CD4-positive, alpha-beta T cell (primary cell): ENCODE data around the gene VWA5A. TPM values are rescaled to one million over a fixed set of nuclear protein-coding genes. Genes with fewer than 3 reads are reported as not detected.
"Not testable (repeated sequence)": the region's sequence is repeated elsewhere in the genome, so short reads cannot be mapped to it uniquely, and the experiment has no call there.

Experiments used
- ATAC-seq: fragments of 200-7000 bp; cut with Tn5 transposase; one replicate; pipeline ENCODE4 v1.10.0; 2022; ENCODE audit warnings: mild to moderate bottlenecking; ENCODE audit not compliant: poor library complexity
- CTCF ChIA-PET: fragments of 350-600 bp; sonication (Branson Sonifier 250); formaldehyde crosslinking; loops from one replicate; lab custom pipeline; 2021; ENCODE audit warnings: antibody characterized with exemption, inconsistent platforms; lab: Charles Lee
- POLR2A ChIA-PET: fragments of 350-600 bp; sonication (Branson Sonifier 250); formaldehyde crosslinking; loops from one replicate; lab custom pipeline; 2021; ENCODE audit warnings: antibody characterized with exemption, inconsistent platforms; lab: Charles Lee
- DNase-seq, 14 experiments: peaks; one replicate each; pipeline ENCODE4 v3.0.0-alpha.2; 2013 to 2020; ENCODE audit warnings: mixed read lengths in 2 of 14
- H3K27ac ChIP-seq, 2 donors: one replicate each; pipeline versions ENCODE4 v1.5.1 to v1.7.0; 2013; ENCODE audit warnings: low read length in 2 of 2, low read depth in 1 of 2, mild to moderate bottlenecking in 1 of 2
- H3K27me3 ChIP-seq, 2 experiments: 1 replicate in 1 of 2; 2 replicates in 1 of 2; pipeline versions ENCODE4 v1.6.1 to v1.7.0; 2013; ENCODE audit warnings: low read length in 2 of 2, control low read depth in 1 of 2, mild to moderate bottlenecking in 1 of 2, moderate library complexity in 1 of 2; ENCODE audit not compliant: insufficient read depth in 2 of 2, control insufficient read depth in 1 of 2
- H3K36me3 ChIP-seq: one replicate; pipeline ENCODE4 v1.6.1; 2013; ENCODE audit warnings: low read length, control low read depth; ENCODE audit not compliant: insufficient read depth
- H3K4me1 ChIP-seq: one replicate; pipeline ENCODE4 v1.6.1; 2013; ENCODE audit warnings: low read length, control low read depth; ENCODE audit not compliant: insufficient read depth
- H3K4me3 ChIP-seq: one replicate; pipeline ENCODE4 v1.5.1; 2013; ENCODE audit warnings: mild to moderate bottlenecking, low read length, moderate library complexity
- H3K9me3 ChIP-seq, 2 experiments: 1 replicate in 1 of 2; 2 replicates in 1 of 2; pipeline versions ENCODE4 v1.6.1 to v1.7.0; 2013; ENCODE audit warnings: low read length in 2 of 2, mild to moderate bottlenecking in 2 of 2, control low read depth in 1 of 2, moderate library complexity in 1 of 2; ENCODE audit not compliant: control insufficient read depth in 1 of 2, insufficient read depth in 1 of 2
- H3K27ac Mint-ChIP-seq: one replicate; pipeline ENCODE4 v1.8.0; 2020; ENCODE audit warnings: mixed read lengths
- H3K27me3 Mint-ChIP-seq: one replicate; pipeline ENCODE4 v1.8.0; 2021; ENCODE audit warnings: mixed read lengths
- H3K36me3 Mint-ChIP-seq: one replicate; pipeline ENCODE4 v1.8.0; 2021; ENCODE audit warnings: low read depth, mixed read lengths
- H3K4me1 Mint-ChIP-seq: one replicate; pipeline ENCODE4 v1.8.0; 2021; ENCODE audit warnings: low read depth, mixed read lengths
- H3K4me3 Mint-ChIP-seq: one replicate; pipeline ENCODE4 v1.8.0; 2020; ENCODE audit warnings: mild to moderate bottlenecking, mixed read lengths
- H3K9me3 Mint-ChIP-seq: one replicate; pipeline ENCODE4 v1.8.0; 2020; ENCODE audit warnings: mixed read lengths
- intact Hi-C, 2 experiments: fragments of 100-400 bp; cut with DNase I in 1 of 2; cut with micrococcal nuclease in 1 of 2; formaldehyde crosslinking; loops; one replicate each; pipeline versions ENCODE4 v1.15.1 to v1.9.0; 2023 to 2025; cut with DNase I, micrococcal nuclease
- total RNA-seq, 174 experiments: library from RNA in 2 of 174; stranded (reverse) in 2 of 174; gene quantifications; one replicate each; pipeline ENCODE4 v1.2.3 and lab custom pipeline; 2021 to 2026
- TF ChIP-seq, protein P1 (sequence below): fragments of 200-600 bp; IDR thresholded peaks from one replicate; pipeline ENCODE4 v1.8.0; 2022; ENCODE audit warnings: antibody characterized with exemption, mild to moderate bottlenecking

The VWA5A gene
- total RNA-seq, 2 experiments from 2014 or later: 5.1 to 5.6 TPM

DNA sequence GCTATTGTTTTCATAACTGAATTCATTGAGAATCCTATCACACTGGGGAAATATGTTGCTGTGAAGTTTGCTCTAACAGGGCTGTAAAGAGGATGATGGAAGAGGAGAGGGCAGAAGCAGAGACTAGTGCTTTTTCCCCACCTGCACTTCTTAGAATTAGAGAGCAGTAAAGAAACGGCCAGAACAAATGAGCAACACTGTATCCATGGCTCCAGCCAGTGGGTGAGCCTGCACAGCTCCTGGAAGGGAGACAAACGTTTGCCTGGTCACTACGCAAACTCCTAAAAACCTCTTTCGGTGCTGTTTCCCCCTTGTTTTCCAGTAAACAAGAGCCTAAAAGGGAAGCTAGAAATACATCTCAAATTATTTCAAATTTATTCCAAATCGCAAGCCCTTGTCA is 45.7 kb downstream of the VWA5A start:
- ChIA-PET POLR2A (no interaction called here), CTCF (interaction anchor here (0.6 kb wide), 1 partner anchor 849 kb away, joined by 3 read pairs; no protein-coding TSS in a partner anchor)
- H3K4me1 Mint-ChIP-seq: no peaks in the 10 kb centered on the region
- peaks cover 36% of the 10 kb centered on the region for H3K27me3 Mint-ChIP-seq
- H3K9me3 Mint-ChIP-seq: no peaks in the 10 kb centered on the region
- Histone ChIP-seq H3K27me3 (no peaks in the 10 kb centered on the region), H3K4me1 (no peaks in the 10 kb centered on the region), H3K4me3 (no peak overlapping the region), H3K36me3 (no peaks in the 10 kb centered on the region), H3K27ac (no peak overlapping the region), H3K9me3 (peaks cover 0 to 3% of the 10 kb centered on the region in 2 experiments)
- ATAC-seq (no peak), DNase-seq (no peak)
- TF ChIP-seq, protein P1, sequence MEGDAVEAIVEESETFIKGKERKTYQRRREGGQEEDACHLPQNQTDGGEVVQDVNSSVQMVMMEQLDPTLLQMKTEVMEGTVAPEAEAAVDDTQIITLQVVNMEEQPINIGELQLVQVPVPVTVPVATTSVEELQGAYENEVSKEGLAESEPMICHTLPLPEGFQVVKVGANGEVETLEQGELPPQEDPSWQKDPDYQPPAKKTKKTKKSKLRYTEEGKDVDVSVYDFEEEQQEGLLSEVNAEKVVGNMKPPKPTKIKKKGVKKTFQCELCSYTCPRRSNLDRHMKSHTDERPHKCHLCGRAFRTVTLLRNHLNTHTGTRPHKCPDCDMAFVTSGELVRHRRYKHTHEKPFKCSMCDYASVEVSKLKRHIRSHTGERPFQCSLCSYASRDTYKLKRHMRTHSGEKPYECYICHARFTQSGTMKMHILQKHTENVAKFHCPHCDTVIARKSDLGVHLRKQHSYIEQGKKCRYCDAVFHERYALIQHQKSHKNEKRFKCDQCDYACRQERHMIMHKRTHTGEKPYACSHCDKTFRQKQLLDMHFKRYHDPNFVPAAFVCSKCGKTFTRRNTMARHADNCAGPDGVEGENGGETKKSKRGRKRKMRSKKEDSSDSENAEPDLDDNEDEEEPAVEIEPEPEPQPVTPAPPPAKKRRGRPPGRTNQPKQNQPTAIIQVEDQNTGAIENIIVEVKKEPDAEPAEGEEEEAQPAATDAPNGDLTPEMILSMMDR: no peak
- no peak overlapping the region for H3K27ac Mint-ChIP-seq
- no peak overlapping the region for H3K4me3 Mint-ChIP-seq
- no peaks in the 10 kb centered on the region for H3K36me3 Mint-ChIP-seq
- intact Hi-C loops: no loop called here

DNA sequence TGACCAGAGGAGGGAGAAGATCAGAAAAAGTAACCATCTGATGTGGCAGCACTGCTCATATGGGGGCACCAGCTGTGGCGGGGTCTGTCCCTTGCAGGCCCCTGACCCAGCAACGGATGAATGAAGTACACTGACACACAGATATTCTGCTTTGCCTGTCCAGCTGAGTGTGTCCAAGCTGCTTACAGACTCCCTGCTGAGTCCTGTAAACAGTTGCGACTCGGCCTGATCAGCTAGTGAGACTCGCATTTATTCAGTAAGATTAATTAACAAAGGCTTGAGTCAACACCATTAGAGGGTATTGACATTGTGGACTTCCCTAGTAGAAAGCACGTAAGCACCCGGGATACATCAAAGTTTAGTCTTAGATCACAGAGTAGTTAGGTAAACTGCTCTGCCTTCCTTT is 52.6 kb downstream of the VWA5A start:
- no peaks in the 10 kb centered on the region for H3K9me3 Mint-ChIP-seq
- no peaks in the 10 kb centered on the region for H3K9me3 ChIP-seq
- no peaks in the 10 kb centered on the region for H3K4me1 ChIP-seq
- H3K36me3 ChIP-seq: no peaks in the 10 kb centered on the region
- H3K4me1 Mint-ChIP-seq: no peaks in the 10 kb centered on the region
- H3K4me3 ChIP-seq: no peak overlapping the region
- DNase-seq (no peak), ATAC-seq (no peak)
- H3K27ac Mint-ChIP-seq: no peak overlapping the region
- TF ChIP-seq, protein P1: no peak
- H3K27ac ChIP-seq: no peak overlapping the region
- peaks cover 26% of the 10 kb centered on the region for H3K27me3 Mint-ChIP-seq
- H3K4me3 Mint-ChIP-seq: no peak overlapping the region
- H3K27me3 ChIP-seq: no peaks in the 10 kb centered on the region
- intact Hi-C loops: no loop called here
- ChIA-PET POLR2A (no interaction called here), CTCF (no interaction called here)
- no peaks in the 10 kb centered on the region for H3K36me3 Mint-ChIP-seq

DNA sequence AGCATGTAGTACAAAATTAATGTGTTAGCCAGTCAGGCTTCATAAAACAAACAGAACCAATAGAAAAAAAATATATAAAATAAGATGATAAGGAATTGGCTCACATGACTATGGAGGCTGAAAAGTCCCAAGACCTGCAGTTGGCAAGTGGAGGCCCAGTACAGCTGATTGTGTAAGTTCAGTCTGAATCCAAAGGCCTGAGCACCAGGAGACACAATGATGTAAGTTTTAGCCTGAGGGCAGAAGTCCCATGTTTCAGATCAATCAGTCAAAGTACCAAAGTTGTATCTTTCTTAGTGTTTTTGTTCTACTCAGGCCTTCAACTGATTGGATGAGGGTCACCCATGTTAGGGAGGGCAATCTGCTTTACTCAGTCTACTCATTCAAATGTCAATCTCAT is 53.5 kb downstream of the VWA5A start:
- ChIA-PET POLR2A (no interaction called here), CTCF (no interaction called here)
- Histone ChIP-seq H3K4me3 (no peak overlapping the region), H3K4me1 (no peaks in the 10 kb centered on the region), H3K27me3 (no peaks in the 10 kb centered on the region), H3K36me3 (no peaks in the 10 kb centered on the region), H3K27ac (no peak overlapping the region), H3K9me3 (no peaks in the 10 kb centered on the region)
- DNase-seq: no peak
- no peaks in the 10 kb centered on the region for H3K36me3 Mint-ChIP-seq
- no peaks in the 10 kb centered on the region for H3K9me3 Mint-ChIP-seq
- no peak for ATAC-seq
- TF ChIP-seq, protein P1: no peak
- intact Hi-C loops: no loop called here
- no peak overlapping the region for H3K4me3 Mint-ChIP-seq
- H3K4me1 Mint-ChIP-seq: no peaks in the 10 kb centered on the region
- no peak overlapping the region for H3K27ac Mint-ChIP-seq
- peaks cover 22% of the 10 kb centered on the region for H3K27me3 Mint-ChIP-seq

DNA sequence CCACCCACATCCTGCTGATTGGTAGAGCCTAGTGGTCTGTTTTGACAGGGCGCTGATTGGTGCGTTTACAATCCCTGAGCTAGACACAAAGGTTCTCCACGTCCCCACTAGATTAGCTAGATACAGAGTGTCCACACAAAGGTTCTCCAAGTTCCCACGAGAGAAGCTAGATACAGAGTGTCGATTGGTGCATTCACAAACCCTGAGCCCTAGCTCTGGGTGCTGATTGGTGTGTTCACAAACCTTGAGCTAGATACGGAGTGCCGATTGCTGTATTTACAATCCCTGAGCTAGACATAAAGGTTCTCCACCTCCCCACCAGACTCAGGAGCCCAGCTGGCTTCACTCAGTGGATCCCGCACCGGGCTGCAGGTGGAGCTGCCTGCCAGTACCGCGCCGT is 55.1 kb downstream of the VWA5A start:
- H3K27ac ChIP-seq, CTCF ChIA-PET, intact Hi-C loops, H3K9me3 Mint-ChIP-seq, H3K4me3 ChIP-seq, H3K36me3 ChIP-seq, H3K9me3 ChIP-seq, ATAC-seq, H3K4me3 Mint-ChIP-seq, H3K27ac Mint-ChIP-seq, DNase-seq, H3K36me3 Mint-ChIP-seq, H3K27me3 ChIP-seq, H3K4me1 ChIP-seq, H3K4me1 Mint-ChIP-seq: not testable (repeated sequence)
- peaks cover 19% of the 10 kb centered on the region for H3K27me3 Mint-ChIP-seq
- POLR2A ChIA-PET: interaction anchor here (0.7 kb wide), 1 partner anchor 21 kb away, joined by 4 read pairs; no protein-coding TSS in a partner anchor
